ENCODE data around the gene LHFPL3.

- TF ChIP-seq CTCF (IDR thresholded peaks at IDR 0.05 in 4 of 5, conservative IDR thresholded peaks at IDR 0.05 in 1 of 5) (no peak), POLR2A (IDR thresholded peaks at IDR 0.05) (no peak)
These were observed 533.5 kb downstream of the LHFPL3 start for GRCh38 chr7:104861729-104862390.
